ENCODE results near the gene MED25. TPM values are rescaled to one million over a fixed set of nuclear protein-coding genes. Genes with fewer than 3 reads are reported as not detected.

MED25 gene
- total RNA-seq, 1 experiment from 2014 or later: 99.6 TPM

- H3K27me3 ChIP-seq (ENCODE audit: insufficient read depth, low read depth): no peaks in the 10 kb centered on the region
- H3K9me2 ChIP-seq (ENCODE audit: insufficient read depth): no peaks in the 10 kb centered on the region
- CTCF ChIA-PET: interaction anchor here (0.6 kb wide), 1 partner anchor 41 kb away, joined by 8 read pairs; no protein-coding TSS in a partner anchor
- POLR2A ChIA-PET (ENCODE audit: unreplicated experiment): interaction anchor here (0.6 kb wide), 1 partner anchor 52 kb away, joined by 4 read pairs; no protein-coding TSS in a partner anchor
- H3K9me3 ChIP-seq (ENCODE audit: insufficient read depth, low read depth): no peaks in the 10 kb centered on the region
- H3K4me2 ChIP-seq: no peak overlapping the region
- no peak overlapping the region for H3K4me3 ChIP-seq
- H2AFZ ChIP-seq: no peak overlapping the region
- H3K4me1 ChIP-seq (replicated peaks; ENCODE audit: insufficient read depth): no peaks in the 10 kb centered on the region
- no peaks in the 10 kb centered on the region for H3K36me3 ChIP-seq (ENCODE audit: low read depth)
- peaks cover 34% of the 10 kb centered on the region; the same call in 1 of the 2 replicates for H3F3A ChIP-seq (ENCODE audit: insufficient read depth, low read depth)
- peaks cover 6% of the 10 kb centered on the region for H4K20me1 ChIP-seq (ENCODE audit: insufficient read depth)
- BruUV-seq (replicated peaks): no TSS peak
- H3K79me2 ChIP-seq (ENCODE audit: low read depth): no peaks in the 10 kb centered on the region
- H3K27ac ChIP-seq: no peak overlapping the region
- no peak for TF ChIP-seq EZH2 (IDR thresholded peaks at IDR 0.05; ENCODE audit: low read depth)
- TF ChIP-seq, protein P1, sequence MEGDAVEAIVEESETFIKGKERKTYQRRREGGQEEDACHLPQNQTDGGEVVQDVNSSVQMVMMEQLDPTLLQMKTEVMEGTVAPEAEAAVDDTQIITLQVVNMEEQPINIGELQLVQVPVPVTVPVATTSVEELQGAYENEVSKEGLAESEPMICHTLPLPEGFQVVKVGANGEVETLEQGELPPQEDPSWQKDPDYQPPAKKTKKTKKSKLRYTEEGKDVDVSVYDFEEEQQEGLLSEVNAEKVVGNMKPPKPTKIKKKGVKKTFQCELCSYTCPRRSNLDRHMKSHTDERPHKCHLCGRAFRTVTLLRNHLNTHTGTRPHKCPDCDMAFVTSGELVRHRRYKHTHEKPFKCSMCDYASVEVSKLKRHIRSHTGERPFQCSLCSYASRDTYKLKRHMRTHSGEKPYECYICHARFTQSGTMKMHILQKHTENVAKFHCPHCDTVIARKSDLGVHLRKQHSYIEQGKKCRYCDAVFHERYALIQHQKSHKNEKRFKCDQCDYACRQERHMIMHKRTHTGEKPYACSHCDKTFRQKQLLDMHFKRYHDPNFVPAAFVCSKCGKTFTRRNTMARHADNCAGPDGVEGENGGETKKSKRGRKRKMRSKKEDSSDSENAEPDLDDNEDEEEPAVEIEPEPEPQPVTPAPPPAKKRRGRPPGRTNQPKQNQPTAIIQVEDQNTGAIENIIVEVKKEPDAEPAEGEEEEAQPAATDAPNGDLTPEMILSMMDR (conservative IDR thresholded peaks at IDR 0.05): no peak
- DNase-seq: no peak
- intact Hi-C loops (cut with micrococcal nuclease; ENCODE audit: unreplicated experiment): no loop called here
Measured at GRCh38 chr19:49803529-49803856, 14.6 kb upstream of the MED25 start.

- H3K4me2 ChIP-seq: no peak overlapping the region
- DNase-seq: no peak
- intact Hi-C loops (cut with micrococcal nuclease; ENCODE audit: unreplicated experiment): no loop called here
Measured at GRCh38 chr19:49805822-49806619, 12.1 kb upstream of the MED25 start.

DNA sequence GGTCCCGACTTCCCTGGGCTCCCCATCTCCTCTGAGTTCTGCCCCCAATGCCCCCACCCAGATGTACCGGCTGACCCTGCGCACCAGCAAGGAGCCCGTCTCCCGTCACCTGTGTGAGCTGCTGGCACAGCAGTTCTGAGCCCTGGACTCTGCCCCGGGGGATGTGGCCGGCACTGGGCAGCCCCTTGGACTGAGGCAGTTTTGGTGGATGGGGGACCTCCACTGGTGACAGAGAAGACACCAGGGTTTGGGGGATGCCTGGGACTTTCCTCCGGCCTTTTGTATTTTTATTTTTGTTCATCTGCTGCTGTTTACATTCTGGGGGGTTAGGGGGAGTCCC, 11.5 kb upstream of the MED25 start:
- CTCF ChIA-PET: no interaction called here
- intact Hi-C loops (cut with micrococcal nuclease; ENCODE audit: unreplicated experiment): no loop called here

More at GRCh38 chr19:49805822-49806619, 12.1 kb upstream of the MED25 start:
- no peak for TF ChIP-seq EZH2 (IDR thresholded peaks at IDR 0.05; ENCODE audit: low read depth)
- TF ChIP-seq, protein P1 (conservative IDR thresholded peaks at IDR 0.05): no peak
- peaks cover 7% of the 10 kb centered on the region for H3K4me1 ChIP-seq (replicated peaks; ENCODE audit: insufficient read depth)
- H3F3A ChIP-seq (ENCODE audit: insufficient read depth, low read depth): peaks cover 39% of the 10 kb centered on the region; the same call in 1 of the 2 replicates
- H3K9me3 ChIP-seq (ENCODE audit: insufficient read depth, low read depth): no peaks in the 10 kb centered on the region
- no peak overlapping the region for H3K27ac ChIP-seq
- no peaks in the 10 kb centered on the region for H3K27me3 ChIP-seq (ENCODE audit: insufficient read depth, low read depth)
- ChIA-PET CTCF (no interaction called here), POLR2A (ENCODE audit: unreplicated experiment) (no interaction called here)
- H4K20me1 ChIP-seq (ENCODE audit: insufficient read depth): peaks cover 6% of the 10 kb centered on the region; the same call in 1 of the 2 replicates
- no peak overlapping the region for H2AFZ ChIP-seq
- no peaks in the 10 kb centered on the region for H3K9me2 ChIP-seq (ENCODE audit: insufficient read depth)
- H3K79me2 ChIP-seq (ENCODE audit: low read depth): no peaks in the 10 kb centered on the region
- no peaks in the 10 kb centered on the region for H3K36me3 ChIP-seq (ENCODE audit: low read depth)
- no TSS peak for BruUV-seq (replicated peaks)
- no peak overlapping the region for H3K4me3 ChIP-seq

More for the DNA sequence above, 11.5 kb upstream of the MED25 start:
- H3K27me3 ChIP-seq (ENCODE audit: insufficient read depth, low read depth): no peaks in the 10 kb centered on the region
- POLR2A ChIA-PET (ENCODE audit: unreplicated experiment): no interaction called here
- no peak overlapping the region for H3K27ac ChIP-seq
- peaks cover 39% of the 10 kb centered on the region; the same call in 1 of the 2 replicates for H3F3A ChIP-seq (ENCODE audit: insufficient read depth, low read depth)
- H3K36me3 ChIP-seq (ENCODE audit: low read depth): no peaks in the 10 kb centered on the region
- H3K79me2 ChIP-seq (ENCODE audit: low read depth): no peaks in the 10 kb centered on the region
- no peak overlapping the region for H2AFZ ChIP-seq
- peaks cover 7% of the 10 kb centered on the region for H3K4me1 ChIP-seq (replicated peaks; ENCODE audit: insufficient read depth)
- H3K4me3 ChIP-seq: no peak overlapping the region
- TF ChIP-seq, protein P1 (conservative IDR thresholded peaks at IDR 0.05): no peak
- TF ChIP-seq EZH2 (IDR thresholded peaks at IDR 0.05; ENCODE audit: low read depth): no peak
- H3K9me2 ChIP-seq (ENCODE audit: insufficient read depth): no peaks in the 10 kb centered on the region
- H3K9me3 ChIP-seq (ENCODE audit: insufficient read depth, low read depth): no peaks in the 10 kb centered on the region
- no TSS peak for BruUV-seq (replicated peaks)
- no peak for DNase-seq
- H4K20me1 ChIP-seq (ENCODE audit: insufficient read depth): peaks cover 6% of the 10 kb centered on the region; the same call in 1 of the 2 replicates
- H3K4me2 ChIP-seq: no peak overlapping the region
